22Rv1 (cell line): ENCODE results near the gene C3AR1.

ENCODE experiments used
- CTCF ChIP-seq: fragments of 450-650 bp; IDR thresholded peaks from 2 replicates; pipeline ENCODE4 v1.5.1; 2017; ENCODE audit warnings: mild to moderate bottlenecking
- ZFX ChIP-seq: fragments of 450-650 bp; IDR thresholded peaks from 2 replicates; pipeline ENCODE4 v1.6.1; 2017; ENCODE audit warnings: antibody characterized with exemption, borderline replicate concordance

DNA sequence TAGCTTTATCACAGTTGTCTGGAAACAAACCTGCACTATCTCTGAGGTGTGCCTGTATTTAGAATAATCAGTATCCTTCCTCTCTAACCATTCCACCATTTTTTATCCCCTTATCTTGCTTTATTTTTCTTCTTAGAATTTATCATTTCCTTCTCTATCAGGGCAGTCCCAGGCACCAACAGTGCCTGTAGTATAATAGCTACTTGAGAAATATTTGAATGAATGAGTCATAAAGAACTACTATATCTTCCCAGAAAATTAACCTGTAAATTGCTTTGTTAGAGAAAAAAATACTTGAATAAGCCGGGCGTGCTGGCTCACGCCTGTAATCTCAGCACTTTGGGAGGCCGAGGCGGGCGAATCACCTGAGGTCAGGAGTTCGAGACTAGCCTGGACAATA lies 54.8 kb downstream of the C3AR1 start:
- TF ChIP-seq CTCF (no peak), ZFX (no peak)
